ENCODE measurements around the gene PTGES. TPM values are rescaled to one million over a fixed set of nuclear protein-coding genes. Genes with fewer than 3 reads are reported as not detected.

PTGES gene
- total RNA-seq, 3 donors from 2014 or later (not counting 1 experiment from before 2014, with no cell fraction given) = 0.28 to 0.47 (median 0.39) TPM

GRCh38 chr9:129769669-129770068 is 16.8 kb upstream of the PTGES start:
- H3K4me3 Mint-ChIP-seq = no peak overlapping the region
- peaks cover 0 to 3% of the 10 kb centered on the region in 2 donors for H3K27me3 Mint-ChIP-seq (ENCODE audit: low read depth in 2 of 2)
- no peak for ATAC-seq
- H3K4me1 Mint-ChIP-seq = peaks cover 10 to 12% of the 10 kb centered on the region in 2 donors
- TF ChIP-seq CTCF (IDR thresholded peaks at IDR 0.05) = no peak
- no peak for DNase-seq
- no peaks in the 10 kb centered on the region for H3K36me3 Mint-ChIP-seq
- H3K27ac Mint-ChIP-seq = no peak overlapping the region
- intact Hi-C loops (cut with micrococcal nuclease) = no loop called here
- H3K4me3 ChIP-seq (ENCODE audit: low read length) = no peak overlapping the region
- WGBS (ENCODE audit: insufficient coverage) = 96% methylated on average over 5 of the region's 5 CpGs
- H3K36me3 ChIP-seq (ENCODE audit: control insufficient read depth, insufficient read depth, low read length) = no peaks in the 10 kb centered on the region
- no peaks in the 10 kb centered on the region for H3K27me3 ChIP-seq (ENCODE audit: control insufficient read depth, insufficient read depth, low read length)
- no peaks in the 10 kb centered on the region for H3K9me3 Mint-ChIP-seq
- H3K9me3 ChIP-seq (ENCODE audit: control insufficient read depth, insufficient read depth, low read length) = no peaks in the 10 kb centered on the region
- no peaks in the 10 kb centered on the region for H3K4me1 ChIP-seq (ENCODE audit: control insufficient read depth, insufficient read depth, low read length)
- H3K27ac ChIP-seq (ENCODE audit: low read length) = no peak overlapping the region

GRCh38 chr9:129768486-129768885 is 15.6 kb upstream of the PTGES start:
- no peaks in the 10 kb centered on the region for H3K27me3 ChIP-seq (ENCODE audit: control insufficient read depth, insufficient read depth, low read length)
- H3K9me3 ChIP-seq (ENCODE audit: control insufficient read depth, insufficient read depth, low read length) = no peaks in the 10 kb centered on the region
- no peaks in the 10 kb centered on the region for H3K4me1 ChIP-seq (ENCODE audit: control insufficient read depth, insufficient read depth, low read length)
- 96% methylated on average over 6 of the region's 6 CpGs for WGBS (ENCODE audit: insufficient coverage)
- DNase-seq = no peak
- Mint-ChIP-seq H3K27ac (no peak overlapping the region), H3K9me3 (no peaks in the 10 kb centered on the region), H3K4me3 (no peak overlapping the region), H3K27me3 (ENCODE audit: low read depth in 2 of 2) (no peaks in the 10 kb centered on the region), H3K36me3 (no peaks in the 10 kb centered on the region), H3K4me1 (peaks cover 3 to 4% of the 10 kb centered on the region in 2 donors)
- ATAC-seq = no peak
- no peak for TF ChIP-seq CTCF (IDR thresholded peaks at IDR 0.05)
- H3K27ac ChIP-seq (ENCODE audit: low read length) = no peak overlapping the region
- no peaks in the 10 kb centered on the region for H3K36me3 ChIP-seq (ENCODE audit: control insufficient read depth, insufficient read depth, low read length)
- intact Hi-C loops (cut with micrococcal nuclease) = no loop called here
- H3K4me3 ChIP-seq (ENCODE audit: low read length) = no peak overlapping the region

GRCh38 chr9:129765764-129766317 is 13.0 kb upstream of the PTGES start:
- intact Hi-C loops (cut with micrococcal nuclease) = no loop called here

More at GRCh38 chr9:129765764-129766317, 13.0 kb upstream of the PTGES start:
- Histone ChIP-seq H3K9me3 (ENCODE audit: control insufficient read depth, insufficient read depth, low read length) (no peaks in the 10 kb centered on the region), H3K36me3 (ENCODE audit: control insufficient read depth, insufficient read depth, low read length) (no peaks in the 10 kb centered on the region), H3K27me3 (ENCODE audit: control insufficient read depth, insufficient read depth, low read length) (no peaks in the 10 kb centered on the region), H3K27ac (ENCODE audit: low read length) (no peak overlapping the region), H3K4me1 (ENCODE audit: control insufficient read depth, insufficient read depth, low read length) (no peaks in the 10 kb centered on the region), H3K4me3 (ENCODE audit: low read length) (no peak overlapping the region)
- H3K27ac Mint-ChIP-seq = no peak overlapping the region
- no peaks in the 10 kb centered on the region for H3K4me1 Mint-ChIP-seq
- no peaks in the 10 kb centered on the region for H3K27me3 Mint-ChIP-seq (ENCODE audit: low read depth in 2 of 2)
- 94% methylated on average over 4 of the region's 4 CpGs for WGBS (ENCODE audit: insufficient coverage)
- H3K36me3 Mint-ChIP-seq = no peaks in the 10 kb centered on the region
- no peak overlapping the region for H3K4me3 Mint-ChIP-seq
- no peaks in the 10 kb centered on the region for H3K9me3 Mint-ChIP-seq
- ATAC-seq (no peak), DNase-seq (no peak)
- no peak for TF ChIP-seq CTCF (IDR thresholded peaks at IDR 0.05)

Data from natural killer cell (primary cell).